ENCODE data around the gene P2RX5.

DNA sequence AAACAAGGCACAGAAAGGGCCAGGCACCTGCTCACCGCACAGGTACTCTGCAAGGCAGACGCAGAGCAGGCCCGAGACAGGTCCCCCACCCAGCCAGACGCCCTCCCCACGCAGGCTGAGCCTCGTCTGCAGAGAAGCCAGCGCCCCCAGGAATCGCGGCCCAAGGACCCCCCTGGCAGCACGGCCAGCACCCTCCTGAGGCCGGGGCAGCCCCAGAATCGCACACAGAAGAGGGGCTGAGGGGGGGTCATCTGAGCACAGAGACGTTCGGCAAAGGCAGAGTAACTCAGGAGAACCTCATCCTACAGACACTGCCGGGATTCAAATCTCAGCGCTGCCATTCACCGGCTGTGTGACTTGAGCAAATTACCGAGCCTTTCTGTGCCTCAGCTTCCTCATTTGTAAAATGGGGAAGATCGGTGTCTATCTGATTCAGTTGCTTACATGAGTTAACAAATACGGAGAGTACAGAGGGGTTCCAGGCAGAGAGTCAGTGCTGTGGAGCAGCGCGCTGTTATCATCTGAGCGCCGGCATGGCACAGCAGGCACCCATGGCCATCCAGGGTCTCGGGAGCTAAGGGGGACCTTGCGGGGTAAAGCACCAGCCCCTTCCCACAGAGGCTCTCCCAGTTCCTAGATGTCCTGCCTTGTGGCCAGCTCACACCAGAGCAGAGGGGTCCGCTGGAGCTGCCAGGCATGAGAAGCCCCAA is 17.0 kb downstream of the P2RX5 start:
- TF ChIP-seq, protein P1, sequence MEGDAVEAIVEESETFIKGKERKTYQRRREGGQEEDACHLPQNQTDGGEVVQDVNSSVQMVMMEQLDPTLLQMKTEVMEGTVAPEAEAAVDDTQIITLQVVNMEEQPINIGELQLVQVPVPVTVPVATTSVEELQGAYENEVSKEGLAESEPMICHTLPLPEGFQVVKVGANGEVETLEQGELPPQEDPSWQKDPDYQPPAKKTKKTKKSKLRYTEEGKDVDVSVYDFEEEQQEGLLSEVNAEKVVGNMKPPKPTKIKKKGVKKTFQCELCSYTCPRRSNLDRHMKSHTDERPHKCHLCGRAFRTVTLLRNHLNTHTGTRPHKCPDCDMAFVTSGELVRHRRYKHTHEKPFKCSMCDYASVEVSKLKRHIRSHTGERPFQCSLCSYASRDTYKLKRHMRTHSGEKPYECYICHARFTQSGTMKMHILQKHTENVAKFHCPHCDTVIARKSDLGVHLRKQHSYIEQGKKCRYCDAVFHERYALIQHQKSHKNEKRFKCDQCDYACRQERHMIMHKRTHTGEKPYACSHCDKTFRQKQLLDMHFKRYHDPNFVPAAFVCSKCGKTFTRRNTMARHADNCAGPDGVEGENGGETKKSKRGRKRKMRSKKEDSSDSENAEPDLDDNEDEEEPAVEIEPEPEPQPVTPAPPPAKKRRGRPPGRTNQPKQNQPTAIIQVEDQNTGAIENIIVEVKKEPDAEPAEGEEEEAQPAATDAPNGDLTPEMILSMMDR (IDR thresholded peaks at IDR 0.05; ENCODE audit: low read depth, low read length, poor library complexity, severe bottlenecking) = no peak
- TF ChIP-seq EZH2phosphoT487 (IDR thresholded peaks at IDR 0.05; ENCODE audit: borderline replicate concordance, low read length) = no peak

Measured in DOHH2 (cell line).